ENCODE data around the gene C5orf22.
A peak's percentile ranks its signal among the peaks of the same experiment; 100 is the strongest.
"Not testable (repeated sequence)": the region's sequence is repeated elsewhere in the genome, so short reads cannot be mapped to it uniquely, and the experiment has no call there.

Gene C5orf22

GRCh38 chr5:31531888-31532547 lies at the start of gene C5orf22, which contains the start of gene DROSHA:
C5orf22 (plus strand) TSS chr5:31532301; CDS start chr5:31532393, 92 bp downstream.
DROSHA (minus strand) TSS chr5:31532093; CDS start chr5:31529059, 3,034 bp downstream.
- peak; percentile 98 for DNase-seq (ENCODE audit: low read depth)

GRCh38 chr5:31485376-31486207 lies 46.5 kb upstream of the C5orf22 start:
- DNase-seq (ENCODE audit: low read depth): no peak

- no peak for DNase-seq (ENCODE audit: low read depth)
These were observed 45.7 kb upstream of the C5orf22 start for GRCh38 chr5:31486441-31486840.

- DNase-seq (ENCODE audit: low read depth): no peak
These were observed 44.6 kb upstream of the C5orf22 start for GRCh38 chr5:31487506-31487905.

GRCh38 chr5:31492869-31493268 lies 39.2 kb upstream of the C5orf22 start:
- peak; percentile 4 for DNase-seq (ENCODE audit: low read depth)

- no peak for DNase-seq (ENCODE audit: low read depth)
These were observed 36.8 kb upstream of the C5orf22 start for GRCh38 chr5:31495336-31495735.

GRCh38 chr5:31496301-31496700 lies 35.8 kb upstream of the C5orf22 start:
- DNase-seq (ENCODE audit: low read depth): no peak

- no peak for DNase-seq (ENCODE audit: low read depth)
These were observed 35.2 kb upstream of the C5orf22 start for GRCh38 chr5:31496891-31497290.

GRCh38 chr5:31500256-31500655 lies 31.8 kb upstream of the C5orf22 start:
- no peak for DNase-seq (ENCODE audit: low read depth)

GRCh38 chr5:31502506-31502905 lies 29.6 kb upstream of the C5orf22 start:
- no peak for DNase-seq (ENCODE audit: low read depth)

- DNase-seq (ENCODE audit: low read depth): no peak
These were observed 27.6 kb upstream of the C5orf22 start for GRCh38 chr5:31504529-31504928.

- DNase-seq (ENCODE audit: low read depth): no peak
These were observed 20.8 kb upstream of the C5orf22 start for GRCh38 chr5:31511305-31511704.

- no peak for DNase-seq (ENCODE audit: low read depth)
These were observed 15.3 kb upstream of the C5orf22 start for GRCh38 chr5:31516802-31517201.

GRCh38 chr5:31523041-31523440 lies 9.1 kb upstream of the C5orf22 start:
- DNase-seq (ENCODE audit: low read depth): no peak

GRCh38 chr5:31530541-31531265 lies 1.4 kb upstream of the C5orf22 start:
- DNase-seq (ENCODE audit: low read depth): peak; percentile 66

- DNase-seq (ENCODE audit: low read depth): peak; percentile 39
These were observed 586 bp upstream of the C5orf22 start for GRCh38 chr5:31531543-31531887.

- no peak for DNase-seq (ENCODE audit: low read depth)
These were observed 2.5 kb downstream of the C5orf22 start for GRCh38 chr5:31534527-31535046.

GRCh38 chr5:31536873-31537272 lies 4.8 kb downstream of the C5orf22 start:
- no peak for DNase-seq (ENCODE audit: low read depth)

GRCh38 chr5:31537349-31537748 lies 5.2 kb downstream of the C5orf22 start:
- DNase-seq (ENCODE audit: low read depth): no peak

- DNase-seq (ENCODE audit: low read depth): no peak
These were observed 5.8 kb downstream of the C5orf22 start for GRCh38 chr5:31537851-31538250.

GRCh38 chr5:31549114-31549513 lies 17.0 kb downstream of the C5orf22 start:
- not testable (repeated sequence) for DNase-seq (ENCODE audit: low read depth)

GRCh38 chr5:31551878-31552277 lies 19.8 kb downstream of the C5orf22 start:
- no peak for DNase-seq (ENCODE audit: low read depth)

Data from ELR (cell line).